Activated T-cell treated with anti-CD3 and anti-CD28 coated beads, Interleukin-2, amount 50 U/mL, for 1 hour (primary cell): Measurements from ENCODE around the gene TMEM63A.
A peak's percentile ranks its signal among the peaks of the same experiment; 100 is the strongest.
"Not testable (repeated sequence)": the region's sequence is repeated elsewhere in the genome, so short reads cannot be mapped to it uniquely, and the experiment has no call there.

Source experiments
- DNase-seq: peaks from one replicate; pipeline ENCODE4 v3.0.0-alpha.2; 2020

The TMEM63A gene

GRCh38 chr1:225816643-225817538, 65.3 kb downstream of the TMEM63A start:
- DNase-seq, result no peak

GRCh38 chr1:225815526-225816178, 66.5 kb downstream of the TMEM63A start:
- DNase-seq, result no peak

- not testable (repeated sequence) for DNase-seq
Measured at GRCh38 chr1:225815090-225815489, 67.1 kb downstream of the TMEM63A start.

- DNase-seq, result no peak
Measured at GRCh38 chr1:225814381-225814780, 67.8 kb downstream of the TMEM63A start.

GRCh38 chr1:225813214-225813964, 68.8 kb downstream of the TMEM63A start:
- no peak for DNase-seq

- DNase-seq, result no peak
Measured at GRCh38 chr1:225812488-225813213, 69.5 kb downstream of the TMEM63A start.

- no peak for DNase-seq
Measured at GRCh38 chr1:225811622-225812487, 70.3 kb downstream of the TMEM63A start.

- DNase-seq, result not testable (repeated sequence)
Measured at GRCh38 chr1:225810579-225811538, 71.3 kb downstream of the TMEM63A start.

GRCh38 chr1:225809842-225810578, 72.2 kb downstream of the TMEM63A start, which contains the start of gene EPHX1:
Gene EPHX1 (plus strand): TSS chr1:225810124. CDS start chr1:225828730, 18,606 bp downstream.
- DNase-seq, result peak; percentile 73

GRCh38 chr1:225808136-225808535, 74.0 kb downstream of the TMEM63A start:
- no peak for DNase-seq

- DNase-seq, result not testable (repeated sequence)
Measured at GRCh38 chr1:225806736-225807135, 75.4 kb downstream of the TMEM63A start.

- DNase-seq, result no peak
Measured at GRCh38 chr1:225806249-225806648, 75.9 kb downstream of the TMEM63A start.

- DNase-seq, result not testable (repeated sequence)
Measured at GRCh38 chr1:225801146-225801545, 81.0 kb downstream of the TMEM63A start.

GRCh38 chr1:225796097-225796496, 86.1 kb downstream of the TMEM63A start:
- not testable (repeated sequence) for DNase-seq
